Measurements from ENCODE around the gene LILRA5.

DNA sequence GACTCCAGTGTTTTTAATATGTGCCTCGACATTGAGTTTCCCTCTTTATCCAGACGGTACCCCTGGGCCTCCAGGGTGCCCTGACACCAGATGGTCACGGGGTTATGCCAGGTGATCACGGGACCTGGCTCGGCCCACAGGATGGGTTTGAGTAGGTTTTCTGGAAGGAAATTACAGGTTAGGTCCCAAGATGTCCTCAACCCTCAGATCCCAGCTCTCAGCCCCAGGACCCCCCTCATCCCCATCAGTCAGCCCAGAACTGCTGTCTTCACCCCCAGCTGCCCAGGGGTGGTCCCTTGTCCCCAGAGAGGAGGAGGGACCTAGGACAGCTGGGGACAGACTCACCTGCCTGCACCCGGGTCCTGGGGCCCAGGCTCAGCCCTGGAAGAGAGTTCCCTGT is 25.6 kb upstream of the LILRA5 start:
- TF ChIP-seq USF2 (CRISPR knock-in tag; IDR thresholded peaks at IDR 0.05): no peak
- TF ChIP-seq CTCF (IDR thresholded peaks at IDR 0.05): no peak
- TF ChIP-seq ZNF512 (CRISPR knock-in tag; IDR thresholded peaks at IDR 0.05; ENCODE audit: borderline replicate concordance): no peak
- TF ChIP-seq, protein P1, sequence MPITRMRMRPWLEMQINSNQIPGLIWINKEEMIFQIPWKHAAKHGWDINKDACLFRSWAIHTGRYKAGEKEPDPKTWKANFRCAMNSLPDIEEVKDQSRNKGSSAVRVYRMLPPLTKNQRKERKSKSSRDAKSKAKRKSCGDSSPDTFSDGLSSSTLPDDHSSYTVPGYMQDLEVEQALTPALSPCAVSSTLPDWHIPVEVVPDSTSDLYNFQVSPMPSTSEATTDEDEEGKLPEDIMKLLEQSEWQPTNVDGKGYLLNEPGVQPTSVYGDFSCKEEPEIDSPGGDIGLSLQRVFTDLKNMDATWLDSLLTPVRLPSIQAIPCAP (CRISPR knock-in tag; IDR thresholded peaks at IDR 0.05): no peak
- TF ChIP-seq MAX (CRISPR knock-in tag; IDR thresholded peaks at IDR 0.05): no peak
- TF ChIP-seq CBFB (CRISPR knock-in tag; IDR thresholded peaks at IDR 0.05; ENCODE audit: low read depth): no peak
- no peak for TF ChIP-seq MXD4 (CRISPR knock-in tag; IDR thresholded peaks at IDR 0.05; ENCODE audit: borderline replicate concordance)
- TF ChIP-seq JUN (CRISPR knock-in tag; IDR thresholded peaks at IDR 0.05): no peak

Measured in WTC11 (cell line).